GM19468 (cell line): Measurements from ENCODE around the gene HEPHL1.
"Not testable (repeated sequence)": the region's sequence is repeated elsewhere in the genome, so short reads cannot be mapped to it uniquely, and the experiment has no call there.

Experiments
- ATAC-seq: cut with Tn5 transposase; IDR thresholded peaks from one replicate; pipeline ENCODE4 v1.9.1; 2021; ENCODE audit warnings: mild to moderate bottlenecking, moderate library complexity, moderate number of reproducible peaks; ENCODE audit not compliant: unreplicated experiment; ENCODE audit errors: extremely low read depth

The HEPHL1 gene, protein sequence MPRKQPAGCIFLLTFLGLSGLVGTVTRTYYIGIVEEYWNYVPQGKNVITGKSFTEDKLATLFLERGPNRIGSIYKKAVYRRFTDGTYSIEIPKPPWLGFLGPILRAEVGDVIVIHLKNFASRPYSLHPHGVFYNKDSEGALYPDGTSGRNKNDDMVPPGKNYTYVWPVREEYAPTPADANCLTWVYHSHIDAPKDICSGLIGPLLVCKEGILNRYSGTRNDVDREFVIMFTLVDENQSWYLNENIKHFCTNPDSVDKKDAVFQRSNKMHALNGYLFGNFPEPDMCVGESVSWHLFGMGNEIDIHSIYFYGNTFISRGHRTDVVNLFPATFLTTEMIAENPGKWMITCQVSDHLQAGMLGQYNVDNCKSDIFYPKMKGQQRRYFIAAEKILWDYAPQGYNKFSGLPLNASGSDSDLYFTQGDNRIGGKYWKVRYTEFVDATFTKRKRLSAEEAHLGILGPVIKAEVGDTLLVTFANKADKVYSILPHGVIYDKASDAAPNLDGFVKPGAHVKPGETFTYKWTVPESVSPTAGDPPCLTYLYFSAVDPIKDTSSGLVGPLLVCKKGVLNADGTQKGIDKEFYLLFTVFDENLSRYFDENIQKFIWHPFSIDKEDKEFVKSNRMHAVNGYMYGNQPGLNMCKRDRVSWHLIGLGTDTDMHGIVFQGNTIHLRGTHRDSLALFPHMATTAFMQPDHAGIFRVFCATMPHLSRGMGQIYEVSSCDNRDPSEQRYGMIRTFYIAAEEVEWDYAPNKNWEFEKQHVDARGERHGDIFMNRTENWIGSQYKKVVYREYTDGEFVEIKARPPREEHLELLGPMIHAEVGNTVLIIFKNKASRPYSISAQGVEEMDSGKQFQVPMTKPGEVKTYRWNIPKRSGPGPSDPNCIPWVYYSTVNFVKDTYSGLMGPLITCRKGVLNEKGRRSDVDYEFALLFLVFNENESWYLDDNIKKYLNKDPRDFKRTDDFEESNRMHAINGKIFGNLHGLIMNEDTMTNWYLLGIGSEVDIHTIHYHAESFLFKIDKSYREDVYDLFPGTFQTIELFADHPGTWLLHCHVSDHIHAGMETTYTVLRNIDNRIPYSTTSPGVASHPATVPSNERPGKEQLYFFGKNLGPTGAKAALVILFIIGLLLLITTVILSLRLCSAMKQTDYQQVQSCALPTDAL

GRCh38 chr11:94020777-94021481 is at the start of gene HEPHL1:
Gene HEPHL1 (plus strand): TSS chr11:94021354. CDS start chr11:94021369, 15 bp downstream.
- no peak for ATAC-seq

GRCh38 chr11:93972790-93973189 is 48.4 kb upstream of the HEPHL1 start:
- ATAC-seq: no peak

DNA sequence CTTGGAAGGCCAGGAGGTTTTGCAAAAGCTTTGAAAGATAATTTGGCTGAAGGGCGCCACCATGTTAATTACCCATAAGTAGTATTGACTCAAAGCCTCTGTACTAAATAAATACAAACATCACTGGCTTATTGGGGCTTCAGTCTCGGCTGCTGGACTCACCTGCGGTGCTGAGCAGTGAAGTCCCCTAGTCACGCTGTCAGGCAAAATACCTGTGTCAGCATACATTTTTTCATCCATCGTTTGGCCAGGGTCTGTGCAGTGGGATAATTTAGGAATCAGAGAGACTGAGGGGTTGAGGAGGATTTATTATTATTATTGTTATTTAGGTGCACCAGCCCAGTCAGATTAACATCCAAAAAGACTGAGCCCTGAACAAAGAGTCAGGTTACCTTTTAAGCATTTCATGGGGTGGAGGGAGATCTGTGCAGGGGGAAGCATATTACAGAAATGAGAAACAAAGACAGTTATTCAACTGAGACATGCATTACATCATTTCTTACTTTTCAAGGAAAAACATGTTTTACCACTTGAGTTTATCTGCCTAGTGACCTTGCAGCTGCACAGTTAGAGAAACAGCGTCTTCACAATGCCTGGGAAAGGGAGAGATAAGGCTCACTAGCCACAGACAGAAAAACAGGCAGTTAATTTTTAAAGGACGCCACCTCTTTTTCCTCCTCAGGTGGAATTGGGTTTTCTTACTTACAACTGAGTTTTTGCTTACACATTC is 47.7 kb upstream of the HEPHL1 start:
- not testable (repeated sequence) for ATAC-seq

DNA sequence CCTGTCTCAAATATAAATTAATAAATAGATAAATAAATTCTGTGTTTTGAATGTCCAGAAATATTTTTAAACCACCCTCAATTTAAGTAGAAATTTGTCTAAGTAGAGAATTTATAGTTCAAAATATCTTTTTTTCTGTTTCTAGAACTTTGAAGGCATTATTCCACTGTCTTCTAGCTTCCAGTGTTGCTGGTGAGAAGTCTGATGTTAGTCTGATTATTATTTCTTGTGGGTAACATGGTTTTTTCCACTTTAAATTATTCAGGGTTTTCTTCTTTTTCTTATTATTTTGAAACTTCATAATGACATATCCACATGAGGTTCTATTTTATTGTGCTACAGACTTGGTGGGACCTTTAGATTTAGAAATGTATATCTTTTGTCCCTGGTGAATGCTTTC is 46.4 kb upstream of the HEPHL1 start:
- ATAC-seq: no peak

GRCh38 chr11:93976577-93977254 is 44.4 kb upstream of the HEPHL1 start:
- not testable (repeated sequence) for ATAC-seq

- ATAC-seq: no peak
Measured at GRCh38 chr11:93983542-93984195, 37.5 kb upstream of the HEPHL1 start.

GRCh38 chr11:93984196-93984567 is 37.0 kb upstream of the HEPHL1 start:
- no peak for ATAC-seq

DNA sequence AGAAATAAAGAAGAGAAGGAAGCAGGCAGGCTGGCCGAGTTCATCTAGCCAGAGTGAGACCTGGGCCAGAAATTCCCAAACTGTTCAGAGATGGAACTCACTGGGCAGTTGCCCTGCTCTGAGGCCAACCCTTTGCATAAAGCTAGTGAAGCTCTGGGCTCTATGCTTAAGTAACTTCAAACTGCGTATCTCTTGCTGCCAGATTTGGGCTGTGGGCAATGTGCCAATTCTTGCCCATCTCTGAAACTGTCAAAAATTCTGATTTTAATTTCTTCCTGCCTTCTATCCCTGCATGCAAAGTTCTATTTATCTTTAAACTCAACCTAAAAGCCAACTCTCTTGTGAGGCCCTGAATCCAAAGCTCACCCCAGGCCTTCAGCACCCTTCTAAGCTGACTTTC is 36.2 kb upstream of the HEPHL1 start:
- ATAC-seq: no peak

GRCh38 chr11:93986716-93987115 is 34.4 kb upstream of the HEPHL1 start:
- ATAC-seq: no peak

DNA sequence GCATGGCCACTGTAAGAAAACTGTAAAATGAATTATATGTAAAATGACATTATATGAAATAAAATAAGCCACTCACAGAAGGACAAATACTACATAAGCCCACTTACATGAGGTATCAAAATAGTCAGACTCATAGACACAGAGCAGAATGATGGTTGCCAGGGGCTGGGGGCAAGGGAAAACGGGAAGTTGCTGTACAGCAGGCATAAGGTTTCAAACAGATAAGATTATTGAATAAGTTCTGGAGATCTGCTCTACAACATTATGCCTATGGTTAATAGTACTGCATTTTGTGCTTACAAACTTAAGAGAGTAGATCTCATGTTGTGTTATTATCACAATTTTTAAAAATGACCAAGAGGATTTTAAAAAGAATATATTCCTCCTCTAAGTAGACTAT is 32.7 kb upstream of the HEPHL1 start:
- no peak for ATAC-seq

DNA sequence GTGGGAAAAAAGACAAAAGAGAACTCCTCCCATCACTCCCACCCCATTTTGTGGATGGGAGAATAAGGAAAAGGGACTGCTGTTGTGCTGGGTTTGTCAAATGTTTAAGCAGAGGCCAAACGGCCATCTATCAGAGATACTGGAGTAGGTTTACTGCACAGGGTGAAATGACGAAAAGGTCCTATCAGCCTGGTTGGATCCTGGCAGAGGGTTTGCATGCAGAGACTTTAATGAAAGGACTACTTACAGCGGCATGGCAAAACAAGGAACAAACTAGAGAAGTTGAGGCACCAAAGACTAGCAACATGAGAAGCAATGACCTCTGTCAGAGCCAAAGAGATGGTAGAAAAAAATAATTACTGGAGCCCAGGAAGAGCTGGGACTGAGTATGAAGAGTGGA is 32.2 kb upstream of the HEPHL1 start:
- no peak for ATAC-seq

DNA sequence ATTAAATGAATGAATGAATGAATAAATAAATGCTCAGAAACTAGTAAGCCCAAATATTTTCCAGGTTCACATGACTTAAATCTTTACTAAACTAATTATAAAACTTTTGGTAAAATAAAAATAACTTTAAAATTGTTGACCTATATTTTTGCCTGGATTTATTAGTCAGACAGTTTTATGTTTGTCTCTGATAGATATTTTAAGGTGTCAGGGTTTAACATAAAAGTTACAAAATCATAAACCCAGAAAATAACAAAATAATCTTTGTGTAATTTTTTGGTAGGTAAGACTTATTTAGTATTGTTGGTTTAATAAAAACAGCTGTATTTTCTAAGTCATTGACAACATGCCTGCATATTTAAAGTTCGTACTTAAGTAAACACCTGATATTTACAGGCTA is 27.4 kb upstream of the HEPHL1 start:
- ATAC-seq: no peak

- ATAC-seq: no peak
Measured at GRCh38 chr11:93997741-93998140, 23.4 kb upstream of the HEPHL1 start.

DNA sequence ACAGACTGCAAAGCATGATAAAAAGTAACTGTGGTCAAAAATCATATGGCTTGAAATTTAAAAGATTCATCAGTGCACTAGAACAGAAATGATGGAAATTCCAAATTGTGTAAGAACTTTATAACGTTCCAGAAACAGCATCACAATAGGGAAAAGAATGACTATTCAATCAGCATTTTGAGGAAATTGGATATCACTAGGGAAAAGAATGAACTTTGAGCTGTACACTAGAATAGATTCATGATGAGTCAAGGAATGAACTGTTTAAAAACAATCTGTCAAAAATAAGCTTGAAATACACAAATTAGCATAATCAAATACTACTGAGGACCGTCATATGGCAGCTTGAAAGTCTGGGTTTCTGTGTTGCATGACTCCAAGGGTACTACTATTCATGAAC is 20.5 kb upstream of the HEPHL1 start:
- ATAC-seq: no peak

DNA sequence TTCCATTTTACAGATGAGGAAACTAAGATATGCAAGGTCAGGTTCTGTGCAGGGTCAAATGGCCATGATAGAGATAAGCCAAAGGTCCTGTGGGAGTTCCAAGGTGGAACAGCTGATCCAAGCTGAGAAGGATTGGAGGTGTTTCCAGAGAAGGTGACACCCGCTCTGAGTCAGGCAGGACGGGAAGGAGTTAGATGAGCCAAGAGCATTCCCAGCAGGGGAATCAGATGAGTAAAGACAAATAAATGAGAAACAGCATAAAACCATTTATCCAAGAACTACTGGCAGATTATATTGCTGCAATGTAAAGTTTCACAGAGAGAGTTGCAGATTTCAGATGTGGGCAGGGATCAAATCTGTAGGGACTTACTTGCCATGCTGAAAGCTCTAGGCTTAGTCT is 18.9 kb upstream of the HEPHL1 start:
- ATAC-seq: no peak

- no peak for ATAC-seq
Measured at GRCh38 chr11:94007426-94007825, 13.7 kb upstream of the HEPHL1 start.

DNA sequence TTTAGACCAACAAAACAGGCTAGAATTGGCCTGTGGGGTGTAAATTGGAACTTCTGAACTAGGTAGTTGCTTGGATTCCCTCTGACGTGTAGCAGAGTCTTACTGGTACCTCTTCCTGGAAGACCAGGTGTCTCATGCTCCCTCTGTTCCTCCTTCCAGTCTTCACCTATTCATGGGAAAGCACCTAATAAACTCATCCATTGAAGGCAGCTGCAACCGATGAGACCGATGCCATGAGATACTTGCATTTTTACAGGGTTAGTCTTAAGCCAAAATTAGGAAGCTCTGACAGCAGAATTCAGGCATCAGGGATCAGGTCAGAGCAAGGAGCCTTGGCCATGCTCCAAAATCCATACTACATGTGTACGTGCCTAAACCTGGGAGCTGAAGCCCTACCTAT is 13.2 kb upstream of the HEPHL1 start:
- ATAC-seq: no peak

DNA sequence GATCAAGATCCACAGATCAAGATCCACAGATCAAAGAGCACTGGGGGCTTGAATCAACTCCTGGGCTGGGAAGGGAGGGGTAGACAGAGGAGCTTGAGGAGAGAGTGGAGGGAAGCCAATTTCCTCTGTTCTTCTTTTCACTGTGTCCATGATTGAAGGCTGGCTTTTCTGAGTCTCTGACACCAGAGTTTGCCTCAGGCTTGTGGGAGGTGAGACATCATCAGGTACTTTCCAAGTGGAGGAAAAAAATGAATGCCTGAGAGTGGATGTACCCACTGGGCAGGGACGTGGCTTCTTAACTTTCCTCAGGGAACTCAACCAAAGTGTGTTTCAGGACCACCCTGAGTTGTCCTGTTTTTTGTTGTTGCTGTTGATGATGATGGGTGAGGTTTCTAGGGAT is 11.0 kb upstream of the HEPHL1 start:
- no peak for ATAC-seq

GRCh38 chr11:94011478-94011877 is 9.7 kb upstream of the HEPHL1 start:
- no peak for ATAC-seq
